AG10803 (cell line): ENCODE results near the gene TTC28.

ENCODE experiments used
- DNase-seq: peaks from one replicate; pipeline ENCODE4 v3.0.0; 2010; ENCODE audit warnings: low read depth
- H3K4me3 ChIP-seq: 2 replicates; pipeline ENCODE4 v1.5.1; 2011; ENCODE audit warnings: mild to moderate bottlenecking, low read length, control low read depth
- CTCF ChIP-seq: conservative IDR thresholded peaks from 2 replicates; pipeline ENCODE4 v1.5.1; 2011; ENCODE audit warnings: mild to moderate bottlenecking, low read length, control low read depth, inconsistent platforms

Gene TTC28

GRCh38 chr22:28406246-28406645, 273.4 kb downstream of the TTC28 start:
- no peak for DNase-seq
- no peak overlapping the region for H3K4me3 ChIP-seq
- TF ChIP-seq CTCF = no peak

GRCh38 chr22:28405588-28405987, 274.1 kb downstream of the TTC28 start:
- TF ChIP-seq CTCF = no peak
- H3K4me3 ChIP-seq = no peak overlapping the region
- no peak for DNase-seq

GRCh38 chr22:28402539-28402938, 277.1 kb downstream of the TTC28 start:
- no peak overlapping the region for H3K4me3 ChIP-seq
- TF ChIP-seq CTCF = no peak
- no peak for DNase-seq

- TF ChIP-seq CTCF = no peak
- DNase-seq = no peak
- no peak overlapping the region for H3K4me3 ChIP-seq
These were observed 277.6 kb downstream of the TTC28 start for GRCh38 chr22:28402060-28402459.

- TF ChIP-seq CTCF = no peak
- DNase-seq = no peak
- H3K4me3 ChIP-seq = no peak overlapping the region
These were observed 280.7 kb downstream of the TTC28 start for GRCh38 chr22:28398981-28399380.

- DNase-seq = no peak
- no peak for TF ChIP-seq CTCF
- no peak overlapping the region for H3K4me3 ChIP-seq
These were observed 281.3 kb downstream of the TTC28 start for GRCh38 chr22:28398355-28398754.

- TF ChIP-seq CTCF = no peak
- no peak overlapping the region for H3K4me3 ChIP-seq
- peak; percentile 26 for DNase-seq
These were observed 282.3 kb downstream of the TTC28 start for GRCh38 chr22:28397306-28397705.
